Measurements from ENCODE around the gene TXNRD2. TPM values are rescaled to one million over a fixed set of nuclear protein-coding genes. Genes with fewer than 3 reads are reported as not detected.

Gene TXNRD2
- total RNA-seq, 1 donor from 2014 or later = 25.7 TPM

GRCh38 chr22:19969141-19969928 is 27.7 kb upstream of the TXNRD2 start:
- H3K27me3 Mint-ChIP-seq (ENCODE audit: low read depth, unreplicated experiment) = no peaks in the 10 kb centered on the region
- H3K4me1 ChIP-seq (ENCODE audit: insufficient read depth, low read length) = no peaks in the 10 kb centered on the region
- DNase-seq (ENCODE audit: low read depth) (no peak), FAIRE-seq (no peak)
- no peak overlapping the region for H2AFZ ChIP-seq (ENCODE audit: low read depth, low read length)
- no peaks in the 10 kb centered on the region for H3K4me1 Mint-ChIP-seq (ENCODE audit: low read depth, unreplicated experiment)
- no peak overlapping the region for H3K4me3 ChIP-seq (ENCODE audit: insufficient read depth, low read depth, low read length)
- no peak for TF ChIP-seq CTCF (IDR thresholded peaks at IDR 0.05; ENCODE audit: insufficient read depth, low read depth, low read length)
- no peak for TF ChIP-seq EZH2 (IDR thresholded peaks at IDR 0.05; ENCODE audit: insufficient read depth, low read length)
- no peaks in the 10 kb centered on the region for H3K27me3 ChIP-seq (ENCODE audit: insufficient read depth, low read length)
- no peaks in the 10 kb centered on the region for H3K9me3 Mint-ChIP-seq (ENCODE audit: unreplicated experiment)
- H3K36me3 Mint-ChIP-seq (ENCODE audit: low read depth, unreplicated experiment) = peaks cover 8% of the 10 kb centered on the region
- H3K36me3 ChIP-seq (ENCODE audit: insufficient read depth, low read length) = peaks cover 5% of the 10 kb centered on the region
- peaks cover 38% of the 10 kb centered on the region for H4K20me1 ChIP-seq (ENCODE audit: insufficient read depth, low read length)
- no peak overlapping the region for H3K9ac ChIP-seq (ENCODE audit: low read length)
- no peaks in the 10 kb centered on the region for H3K9me3 ChIP-seq (ENCODE audit: insufficient read depth, low read depth, low read length)
- no peak overlapping the region for H3K4me3 Mint-ChIP-seq (ENCODE audit: unreplicated experiment)
- H3K4me2 ChIP-seq (ENCODE audit: low read length) = no peak overlapping the region
- no peaks in the 10 kb centered on the region for H3K79me2 ChIP-seq (ENCODE audit: insufficient read depth, low read length)
- H3K27ac ChIP-seq (ENCODE audit: low read depth, low read length) = no peak overlapping the region
- no peak overlapping the region for H3K27ac Mint-ChIP-seq (ENCODE audit: unreplicated experiment)

GRCh38 chr22:19968450-19968891 is 26.9 kb upstream of the TXNRD2 start:
- H3K79me2 ChIP-seq (ENCODE audit: insufficient read depth, low read length) = no peaks in the 10 kb centered on the region
- H3K36me3 Mint-ChIP-seq (ENCODE audit: low read depth, unreplicated experiment) = peaks cover 8% of the 10 kb centered on the region
- no peak overlapping the region for H3K4me3 ChIP-seq (ENCODE audit: insufficient read depth, low read depth, low read length)
- H4K20me1 ChIP-seq (ENCODE audit: insufficient read depth, low read length) = peaks cover 43% of the 10 kb centered on the region
- DNase-seq (ENCODE audit: low read depth) = no peak
- peaks cover 5% of the 10 kb centered on the region for H3K36me3 ChIP-seq (ENCODE audit: insufficient read depth, low read length)
- H3K4me1 ChIP-seq (ENCODE audit: insufficient read depth, low read length) = peaks cover 2% of the 10 kb centered on the region
- peaks cover 2% of the 10 kb centered on the region for H3K4me1 Mint-ChIP-seq (ENCODE audit: low read depth, unreplicated experiment)
- no peaks in the 10 kb centered on the region for H3K9me3 ChIP-seq (ENCODE audit: insufficient read depth, low read depth, low read length)
- no peak overlapping the region for H3K27ac Mint-ChIP-seq (ENCODE audit: unreplicated experiment)
- H3K27me3 ChIP-seq (ENCODE audit: insufficient read depth, low read length) = no peaks in the 10 kb centered on the region
- no peaks in the 10 kb centered on the region for H3K9me3 Mint-ChIP-seq (ENCODE audit: unreplicated experiment)
- no peak overlapping the region for H3K4me2 ChIP-seq (ENCODE audit: low read length)
- no peak overlapping the region for H3K27ac ChIP-seq (ENCODE audit: low read depth, low read length)
- no peaks in the 10 kb centered on the region for H3K27me3 Mint-ChIP-seq (ENCODE audit: low read depth, unreplicated experiment)
- no peak for FAIRE-seq
- TF ChIP-seq EZH2 (IDR thresholded peaks at IDR 0.05; ENCODE audit: insufficient read depth, low read length) (no peak), CTCF (IDR thresholded peaks at IDR 0.05; ENCODE audit: insufficient read depth, low read depth, low read length) (no peak)
- no peak overlapping the region for H2AFZ ChIP-seq (ENCODE audit: low read depth, low read length)
- H3K9ac ChIP-seq (ENCODE audit: low read length) = no peak overlapping the region
- no peak overlapping the region for H3K4me3 Mint-ChIP-seq (ENCODE audit: unreplicated experiment)

GRCh38 chr22:19967850-19968449 is 26.3 kb upstream of the TXNRD2 start:
- Mint-ChIP-seq H3K9me3 (ENCODE audit: unreplicated experiment) (no peaks in the 10 kb centered on the region), H3K27me3 (ENCODE audit: low read depth, unreplicated experiment) (no peaks in the 10 kb centered on the region), H3K36me3 (ENCODE audit: low read depth, unreplicated experiment) (peaks cover 8% of the 10 kb centered on the region), H3K27ac (ENCODE audit: unreplicated experiment) (no peak overlapping the region), H3K4me3 (ENCODE audit: unreplicated experiment) (no peak overlapping the region), H3K4me1 (ENCODE audit: low read depth, unreplicated experiment) (peaks cover 2% of the 10 kb centered on the region)
- peaks cover 7% of the 10 kb centered on the region for H3K4me1 ChIP-seq (ENCODE audit: insufficient read depth, low read length)
- peaks cover 5% of the 10 kb centered on the region for H3K36me3 ChIP-seq (ENCODE audit: insufficient read depth, low read length)
- no peak overlapping the region for H3K4me2 ChIP-seq (ENCODE audit: low read length)
- H3K79me2 ChIP-seq (ENCODE audit: insufficient read depth, low read length) = no peaks in the 10 kb centered on the region
- no peaks in the 10 kb centered on the region for H3K9me3 ChIP-seq (ENCODE audit: insufficient read depth, low read depth, low read length)
- peaks cover 44% of the 10 kb centered on the region for H4K20me1 ChIP-seq (ENCODE audit: insufficient read depth, low read length)
- no peaks in the 10 kb centered on the region for H3K27me3 ChIP-seq (ENCODE audit: insufficient read depth, low read length)
- DNase-seq (ENCODE audit: low read depth) (no peak), FAIRE-seq (no peak)
- H3K27ac ChIP-seq (ENCODE audit: low read depth, low read length) = no peak overlapping the region
- H3K4me3 ChIP-seq (ENCODE audit: insufficient read depth, low read depth, low read length) = no peak overlapping the region
- no peak overlapping the region for H2AFZ ChIP-seq (ENCODE audit: low read depth, low read length)
- TF ChIP-seq CTCF (IDR thresholded peaks at IDR 0.05; ENCODE audit: insufficient read depth, low read depth, low read length) = no peak
- no peak overlapping the region for H3K9ac ChIP-seq (ENCODE audit: low read length)
